MM.1S (cell line): Measurements from ENCODE around the gene PAMR1.

Experiments
- EZH2 ChIP-seq: fragments of 300-600 bp; sonication (generic); optimal IDR thresholded peaks from 2 replicates; pipeline ENCODE3; 2017; ENCODE audit warnings: low read depth, mild to moderate bottlenecking, antibody characterized with exemption, low read length, mixed read lengths
- TF ChIP-seq, protein P1 (sequence below): fragments of 300-600 bp; sonication (generic); IDR thresholded peaks from 2 replicates; pipeline ENCODE4 v1.5.1; 2016; ENCODE audit warnings: antibody characterized with exemption, low read length, mixed read lengths

DNA sequence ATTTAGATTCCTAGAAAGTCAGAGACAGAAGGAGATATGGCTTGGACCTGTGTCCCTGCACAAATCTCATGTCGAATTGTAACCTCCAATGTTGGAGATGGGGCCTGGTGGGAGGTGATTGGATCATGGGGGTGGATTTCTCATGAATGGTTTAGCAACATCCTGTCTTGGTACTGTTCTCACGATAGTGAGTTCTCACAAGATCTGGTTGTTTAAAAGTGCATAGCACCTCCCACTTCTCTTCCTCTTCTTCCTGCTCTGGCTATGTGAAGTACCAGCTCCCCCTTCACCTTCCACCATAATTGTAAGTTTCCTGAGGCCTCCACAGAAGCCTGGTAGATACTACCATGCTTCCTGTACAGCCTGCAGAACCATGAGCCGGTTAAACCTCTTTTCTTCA is 27.6 kb upstream of the PAMR1 start:
- TF ChIP-seq, protein P1, sequence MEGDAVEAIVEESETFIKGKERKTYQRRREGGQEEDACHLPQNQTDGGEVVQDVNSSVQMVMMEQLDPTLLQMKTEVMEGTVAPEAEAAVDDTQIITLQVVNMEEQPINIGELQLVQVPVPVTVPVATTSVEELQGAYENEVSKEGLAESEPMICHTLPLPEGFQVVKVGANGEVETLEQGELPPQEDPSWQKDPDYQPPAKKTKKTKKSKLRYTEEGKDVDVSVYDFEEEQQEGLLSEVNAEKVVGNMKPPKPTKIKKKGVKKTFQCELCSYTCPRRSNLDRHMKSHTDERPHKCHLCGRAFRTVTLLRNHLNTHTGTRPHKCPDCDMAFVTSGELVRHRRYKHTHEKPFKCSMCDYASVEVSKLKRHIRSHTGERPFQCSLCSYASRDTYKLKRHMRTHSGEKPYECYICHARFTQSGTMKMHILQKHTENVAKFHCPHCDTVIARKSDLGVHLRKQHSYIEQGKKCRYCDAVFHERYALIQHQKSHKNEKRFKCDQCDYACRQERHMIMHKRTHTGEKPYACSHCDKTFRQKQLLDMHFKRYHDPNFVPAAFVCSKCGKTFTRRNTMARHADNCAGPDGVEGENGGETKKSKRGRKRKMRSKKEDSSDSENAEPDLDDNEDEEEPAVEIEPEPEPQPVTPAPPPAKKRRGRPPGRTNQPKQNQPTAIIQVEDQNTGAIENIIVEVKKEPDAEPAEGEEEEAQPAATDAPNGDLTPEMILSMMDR: no peak
- TF ChIP-seq EZH2: no peak
